HepG2 (cell line): ENCODE data around the gene TNN. TPM values are rescaled to one million over a fixed set of nuclear protein-coding genes. Genes with fewer than 3 reads are reported as not detected.
A peak's percentile ranks its signal among the peaks of the same experiment; 100 is the strongest.

Source experiments
- ADNP ChIP-seq: sonication (generic); formaldehyde crosslinking; IDR thresholded peaks from 2 replicates; pipeline ENCODE4 v1.4.0; 2020; ENCODE audit warnings: missing genetic modification reagents
- ELF3 ChIP-seq: IDR thresholded peaks from 2 replicates; pipeline ENCODE4 v1.6.1; 2016; ENCODE audit warnings: missing genetic modification reagents, missing compliant biosample characterization
- FOSL1 ChIP-seq: sonication (generic); formaldehyde crosslinking; IDR thresholded peaks from 2 replicates; pipeline ENCODE4 v1.9.0; 2021; ENCODE audit warnings: missing genetic modification reagents, borderline replicate concordance
- JUN ChIP-seq: sonication (generic); formaldehyde crosslinking; IDR thresholded peaks from 2 replicates; pipeline ENCODE4 v1.4.0; 2020; ENCODE audit warnings: mild to moderate bottlenecking, missing genetic modification reagents
- KDM5A ChIP-seq: fragments of 200-600 bp; sonication (generic); IDR thresholded peaks from 2 replicates; pipeline ENCODE4 v1.7.0; 2018; ENCODE audit warnings: antibody characterized with exemption, mild to moderate bottlenecking, low read length, borderline replicate concordance
- MAX ChIP-seq: IDR thresholded peaks from 2 replicates; pipeline ENCODE4 v1.6.1; 2012; ENCODE audit warnings: inconsistent platforms
- MLX ChIP-seq: IDR thresholded peaks from 2 replicates; pipeline ENCODE4 v1.6.1; 2016
- MYPOP ChIP-seq: sonication (generic); formaldehyde crosslinking; IDR thresholded peaks from 2 replicates; pipeline ENCODE4 v1.8.1; 2023; ENCODE audit warnings: mild to moderate bottlenecking, moderate library complexity, missing genetic modification reagents
- POGZ ChIP-seq: sonication (generic); formaldehyde crosslinking; IDR thresholded peaks from 2 replicates; pipeline ENCODE4 v1.4.0; 2020; ENCODE audit warnings: mild to moderate bottlenecking, missing genetic modification reagents
- PRDM10 ChIP-seq: sonication (generic); formaldehyde crosslinking; IDR thresholded peaks from 2 replicates; pipeline ENCODE4 v1.4.0; 2020; ENCODE audit warnings: low read depth, missing genetic modification reagents
- REL ChIP-seq: sonication (generic); formaldehyde crosslinking; conservative IDR thresholded peaks from 2 replicates; pipeline ENCODE4 v1.8.0; 2022; ENCODE audit warnings: mild to moderate bottlenecking, missing genetic modification reagents, moderate library complexity
- RFX5 ChIP-seq: IDR thresholded peaks from 2 replicates; pipeline ENCODE4 v1.6.1; 2011; ENCODE audit warnings: low read depth, low read length, improper control_type of control experiment
- SMC3 ChIP-seq: IDR thresholded peaks from 2 replicates; pipeline ENCODE4 v1.6.1; 2011; ENCODE audit warnings: low read length, improper control_type of control experiment
- TFDP2 ChIP-seq: sonication (generic); formaldehyde crosslinking; IDR thresholded peaks from 2 replicates; pipeline ENCODE4 v1.4.0; 2020; ENCODE audit warnings: missing genetic modification reagents
- XRCC5 ChIP-seq: fragments of 200-400 bp; formaldehyde crosslinking; optimal IDR thresholded peaks from 2 replicates; pipeline ENCODE3; 2017; ENCODE audit warnings: mild to moderate bottlenecking, low read length
- ZBTB38 ChIP-seq: sonication (generic); formaldehyde crosslinking; IDR thresholded peaks from 2 replicates; pipeline ENCODE4 v1.5.1; 2020; ENCODE audit warnings: mild to moderate bottlenecking, missing genetic modification reagents
- ZFP36 ChIP-seq: fragments of 150-350 bp; IDR thresholded peaks from 2 replicates; pipeline ENCODE4 v1.6.1; 2018; ENCODE audit warnings: borderline replicate concordance, low read length, low read depth; ENCODE audit not compliant: partially characterized antibody
- ZFYVE20 ChIP-seq: sonication (generic); formaldehyde crosslinking; IDR thresholded peaks from 2 replicates; pipeline ENCODE4 v1.8.0; 2023; ENCODE audit warnings: low read depth, mild to moderate bottlenecking, moderate library complexity, missing genetic modification reagents, borderline replicate concordance
- ZNF296 ChIP-seq: sonication (generic); formaldehyde crosslinking; conservative IDR thresholded peaks from 2 replicates; pipeline ENCODE4 v1.5.0; 2020; ENCODE audit warnings: mild to moderate bottlenecking, missing genetic modification reagents
- ZNF335 ChIP-seq: sonication (generic); formaldehyde crosslinking; IDR thresholded peaks from 2 replicates; pipeline ENCODE4 v1.4.0; 2020; ENCODE audit warnings: missing genetic modification reagents
- ZNF446 ChIP-seq: sonication (generic); formaldehyde crosslinking; IDR thresholded peaks from 2 replicates; pipeline ENCODE4 v1.5.0; 2020; ENCODE audit warnings: mild to moderate bottlenecking, missing genetic modification reagents
- ZNF547 ChIP-seq: sonication (generic); formaldehyde crosslinking; IDR thresholded peaks from 2 replicates; pipeline ENCODE4 v1.5.1; 2020; ENCODE audit warnings: mild to moderate bottlenecking, missing genetic modification reagents
- ZNF558 ChIP-seq: sonication (generic); formaldehyde crosslinking; IDR thresholded peaks from 2 replicates; pipeline ENCODE4 v1.9.0; 2022; ENCODE audit warnings: mild to moderate bottlenecking, missing genetic modification reagents, borderline replicate concordance
- ZNF580 ChIP-seq: IDR thresholded peaks from 2 replicates; pipeline ENCODE4 v1.6.1; 2016; ENCODE audit warnings: low read depth, borderline replicate concordance
- ZNF878 ChIP-seq: sonication (generic); formaldehyde crosslinking; IDR thresholded peaks from 2 replicates; pipeline ENCODE4 v1.8.1; 2023; ENCODE audit warnings: mild to moderate bottlenecking, missing genetic modification reagents, moderate library complexity
- polyA plus RNA-seq, 8 experiments: library from polyadenylated mRNA; depleted of rRNA in 3 of 8; stranded (reverse) in 7 of 8; unstranded in 1 of 8; fragments of >200 nt; fragmentation: Illumina TruSeq in 4 of 8; extraction: Trizol in 4 of 8; gene quantifications; 2 replicates each; pipeline versions ENCODE4 v1.2.1 to v1.2.3, GENCODE V29; 2011 to 2016; ENCODE audit warnings: low read depth in 4 of 8, missing spikeins in 1 of 8, mixed read lengths in 1 of 8; ENCODE audit not compliant: insufficient read depth in 1 of 8
- total RNA-seq, 5 experiments: library from RNA; depleted of rRNA; stranded (reverse); fragments of >200 nt; fragmentation: Illumina TruSeq; extraction: Trizol; gene quantifications; 2 replicates each; pipeline ENCODE4 v1.2.3, GENCODE V29; 2016; ENCODE audit warnings: low read depth in 1 of 5

The TNN gene
- total and polyA plus RNA-seq, 2 of the 13 experiments (the other 11 are each of a cell fraction or from before 2014, with no cell fraction given) = not detected

- TF ChIP-seq REL (CRISPR knock-in tag) (no peak), RFX5 (no peak), ELF3 (CRISPR knock-in tag) (0 out of 2 replicates have a peak, but pooled peaks have one; percentile 24), MAX (peak; percentile 65), SMC3 (no peak), ZFYVE20 (CRISPR knock-in tag) (no peak), ZBTB38 (CRISPR knock-in tag) (no peak), ZNF335 (CRISPR knock-in tag) (no peak), FOSL1 (CRISPR knock-in tag) (peak; percentile 80; the same call in 1 of the 2 replicates), ADNP (no peak), JUN (CRISPR knock-in tag) (peak; percentile 59; the same call in 1 of the 2 replicates), ZNF878 (CRISPR knock-in tag) (no peak), ZNF580 (CRISPR knock-in tag) (no peak), TFDP2 (CRISPR knock-in tag) (no peak), ZNF547 (CRISPR knock-in tag) (no peak), KDM5A (no peak), XRCC5 (no peak), PRDM10 (CRISPR knock-in tag) (0 out of 2 replicates have a peak, but pooled peaks have one; percentile 28), MLX (no peak), ZNF558 (CRISPR knock-in tag) (no peak), POGZ (no peak), ZNF446 (CRISPR knock-in tag) (no peak), MYPOP (CRISPR knock-in tag) (no peak), ZNF296 (CRISPR knock-in tag) (no peak), ZFP36 (no peak)
Measured at GRCh38 chr1:175095978-175096607, 28.5 kb downstream of the TNN start (continued).
